A549 (cell line): ENCODE measurements around the gene GOPC. TPM values are rescaled to one million over a fixed set of nuclear protein-coding genes. Genes with fewer than 3 reads are reported as not detected.

Source experiments
- ATAC-seq, 2 experiments: fragments of 200-7000 bp in 1 of 2; fragments of >200 bp in 1 of 2; cut with Nextera tagmentation in 1 of 2; cut with Tn5 transposase in 1 of 2; 3 replicates each; pipeline versions ENCODE4 v1.8.0 to v1.9.1; 2018 to 2020; ENCODE audit warnings: mild to moderate bottlenecking in 1 of 2, moderate library complexity in 1 of 2
- CTCF ChIA-PET: fragments of 300-600 bp; sonication (Branson Sonifier 250); formaldehyde crosslinking; extraction: SDS; loops from one replicate; lab custom pipeline; 2021; ENCODE audit warnings: antibody characterized with exemption, inconsistent platforms; lab: Yijun Ruan, JAX
- POLR2A ChIA-PET: fragments of 350-600 bp; formaldehyde crosslinking; extraction: SDS; loops from one replicate; lab custom pipeline; 2021; ENCODE audit warnings: antibody characterized with exemption, inconsistent platforms; lab: Yijun Ruan, JAX
- DNase-seq, 2 experiments: peaks; one replicate each; pipeline versions ENCODE4 v3.0.0 to v3.0.0-alpha.2; 2011 to 2016; ENCODE audit warnings: low read depth in 1 of 2, low spot score in 1 of 2
- FAIRE-seq: peaks from 2 replicates; lab custom pipeline; 2011; peaks lifted over from hg19 to GRCh38; lab: Jason Lieb, UNC
- H3K27ac ChIP-seq, 2 experiments: fragments of >200 bp; sonication (Bioruptor Twin); formaldehyde crosslinking; 3 replicates each; pipeline ENCODE4 v1.5.1; 2016 to 2017
- H3K4me1 ChIP-seq: fragments of >200 bp; sonication (Bioruptor Twin); formaldehyde crosslinking; 3 replicates; pipeline ENCODE4 v1.6.1; 2016
- H3K4me2 ChIP-seq: fragments of >200 bp; sonication (Bioruptor Twin); formaldehyde crosslinking; 3 replicates; pipeline ENCODE4 v1.6.1; 2016
- H3K4me3 ChIP-seq: fragments of >200 bp; sonication (Bioruptor Twin); formaldehyde crosslinking; 3 replicates; pipeline ENCODE4 v1.5.1; 2016
- H3K9me3 ChIP-seq: fragments of >200 bp; sonication (Bioruptor Twin); formaldehyde crosslinking; 3 replicates; pipeline ENCODE4 v1.6.1; 2016
- ESRRA ChIP-seq: fragments of 150-350 bp; IDR thresholded peaks from 2 replicates; pipeline ENCODE4 v1.6.1; 2014; ENCODE audit warnings: mild to moderate bottlenecking, low read length, borderline replicate concordance
- MAFK ChIP-seq: fragments of 450-650 bp; IDR thresholded peaks from 2 replicates; pipeline ENCODE4 v1.6.1; 2014; ENCODE audit not compliant: partially characterized antibody
- MYC ChIP-seq: IDR thresholded peaks from 2 replicates; pipeline ENCODE4 v1.6.1; 2012; ENCODE audit warnings: mild to moderate bottlenecking, inconsistent platforms, low read length, improper control_type of control experiment, borderline replicate concordance
- NFE2L2 ChIP-seq: fragments of 150-350 bp; conservative IDR thresholded peaks from 2 replicates; pipeline ENCODE4 v1.6.1; 2014; ENCODE audit warnings: low read length
- NR3C1 ChIP-seq: fragments of >200 bp; sonication (Bioruptor Twin); formaldehyde crosslinking; IDR thresholded peaks from 3 replicates; pipeline ENCODE4 v1.6.1; 2017
- POLR2A ChIP-seq: IDR thresholded peaks from 2 replicates; pipeline ENCODE4 v1.6.1; 2012; ENCODE audit warnings: mild to moderate bottlenecking, low read length
- RAD21 ChIP-seq, 2 experiments: fragments of >200 bp in 1 of 2; sonication (Bioruptor Twin) in 1 of 2; formaldehyde crosslinking in 1 of 2; IDR thresholded peaks in 1 of 2; conservative IDR thresholded peaks in 1 of 2; 2 replicates in 1 of 2; 3 replicates in 1 of 2; pipeline ENCODE4 v1.6.1; 2012 to 2018; ENCODE audit warnings: inconsistent platforms in 1 of 2
- RARB ChIP-seq: fragments of 250-450 bp; sonication (Bioruptor Pico); IDR thresholded peaks from 2 replicates; pipeline ENCODE4 v1.8.0; 2021; ENCODE audit warnings: mild to moderate bottlenecking, moderate library complexity
- SMC3 ChIP-seq: fragments of >200 bp; sonication (Bioruptor Twin); formaldehyde crosslinking; IDR thresholded peaks from 3 replicates; pipeline ENCODE4 v1.6.1; 2018; ENCODE audit warnings: inconsistent platforms
- ZSCAN20 ChIP-seq: fragments of 250-450 bp; sonication (Bioruptor Pico); IDR thresholded peaks from 2 replicates; pipeline ENCODE4 v1.8.0; 2022; ENCODE audit warnings: mild to moderate bottlenecking, moderate library complexity
- WGBS: methylation state at CpG from one replicate; pipeline ENCODE4 v1.1.6; 2017; ENCODE audit errors: missing lambda C conversion rate; 5-methylcytosine and 5-hydroxymethylcytosine counted together
- polyA plus RNA-seq, 4 experiments: library from polyadenylated mRNA; depleted of rRNA in 3 of 4; stranded (reverse); fragments of >200 nt; fragmentation: RNase III in 1 of 4; extraction: RNeasy Plus Mini Kit Qiagen cat#74134 plus additional on column Dnase treatment in 1 of 4; gene quantifications; 2 replicates in 3 of 4; 3 replicates in 1 of 4; pipeline ENCODE4 v1.2.3, GENCODE V29; 2011 to 2017
- TF ChIP-seq, protein P1 (sequence below): fragments of >200 bp; sonication (Bioruptor Twin); formaldehyde crosslinking; IDR thresholded peaks from 3 replicates; pipeline ENCODE4 v1.5.1; 2016
- TF ChIP-seq, protein P2 (sequence below): IDR thresholded peaks from 2 replicates; pipeline ENCODE4 v1.6.1; 2012
- TF ChIP-seq, protein P3 (sequence below): fragments of 250-450 bp; sonication (Bioruptor Pico); IDR thresholded peaks from 2 replicates; pipeline ENCODE4 v1.5.0; 2020; ENCODE audit warnings: low read depth, mild to moderate bottlenecking, moderate library complexity
- TF ChIP-seq, protein P4 (sequence below): fragments of 250-450 bp; sonication (Bioruptor Pico); IDR thresholded peaks from 2 replicates; pipeline ENCODE4 v1.5.0; 2021; ENCODE audit warnings: mild to moderate bottlenecking, moderate library complexity, borderline replicate concordance

Gene GOPC
- polyA plus RNA-seq, 2 of the 4 experiments (the other 2 are of a cell fraction): 33.0 to 38.9 TPM

DNA sequence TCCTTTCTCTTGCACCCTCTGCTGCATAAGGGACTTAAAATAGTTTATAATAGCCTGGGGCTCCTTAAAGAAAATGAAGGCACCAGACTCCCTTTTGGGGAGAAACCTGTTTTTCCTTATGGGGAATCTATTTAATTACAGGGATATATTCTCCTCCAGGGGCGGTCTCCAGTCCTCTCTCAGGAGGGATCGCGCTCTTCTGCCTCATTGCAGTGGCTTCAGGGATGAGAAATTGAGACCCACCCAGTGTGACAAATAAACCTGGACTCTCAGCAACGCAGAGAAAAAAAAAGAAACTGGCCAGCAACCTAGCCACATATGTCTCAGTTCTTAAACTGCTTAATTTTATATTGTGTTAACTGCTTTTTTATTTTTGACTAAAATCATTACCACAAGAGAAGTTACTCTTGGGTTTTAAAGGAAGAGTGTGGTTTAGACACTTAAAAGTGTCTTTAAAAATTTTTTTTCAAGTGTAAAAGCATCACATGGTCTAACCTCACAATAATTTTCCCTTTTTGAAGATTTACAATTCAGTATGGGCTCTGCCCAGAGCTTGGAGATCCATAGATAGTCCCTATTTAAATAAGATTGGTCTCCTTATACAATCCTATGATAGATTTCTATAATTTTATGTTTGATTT, 11.7 kb upstream of the GOPC start:
- Histone ChIP-seq H3K9me3 (no peaks in the 10 kb centered on the region), H3K4me3 (no peak overlapping the region), H3K4me1 (no peaks in the 10 kb centered on the region), H3K27ac (no peak overlapping the region), H3K4me2 (no peak overlapping the region)
- WGBS: 74% methylated on average over 4 of the region's 4 CpGs
- FAIRE-seq (no peak), DNase-seq (no peak), ATAC-seq (no peak)
- TF ChIP-seq ESRRA (no peak), RARB (CRISPR knock-in tag) (no peak)
- ChIA-PET POLR2A (interaction anchor here (0.7 kb wide), 1 partner anchor 277 kb away, joined by 5 read pairs; no protein-coding TSS in a partner anchor), CTCF (interaction anchor here (1.1 kb wide), 1 partner anchor 9 kb away, joined by 6 read pairs; no protein-coding TSS in a partner anchor)

DNA sequence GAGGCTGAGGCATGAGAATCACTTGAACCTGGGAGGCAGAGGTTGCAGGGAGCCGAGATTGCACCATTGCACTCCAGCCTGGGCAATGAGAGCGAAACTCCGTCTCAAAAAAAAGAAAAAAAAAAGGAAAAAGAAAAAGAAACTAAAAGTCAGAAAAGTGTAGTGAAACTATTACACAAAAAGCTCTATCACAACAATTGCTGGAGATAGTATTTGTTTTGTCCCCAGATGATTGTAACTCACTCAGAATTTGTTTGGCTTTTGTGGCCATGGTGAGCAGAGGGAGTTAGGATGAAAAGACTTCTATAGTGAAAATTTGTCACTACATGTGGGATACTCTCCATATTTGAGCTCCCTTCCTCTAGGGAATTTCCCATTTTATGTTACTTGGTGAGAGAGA, 5.2 kb upstream of the GOPC start:
- H3K4me1 ChIP-seq: peaks cover 12% of the 10 kb centered on the region; the same call in 2 of the 3 replicates

DNA sequence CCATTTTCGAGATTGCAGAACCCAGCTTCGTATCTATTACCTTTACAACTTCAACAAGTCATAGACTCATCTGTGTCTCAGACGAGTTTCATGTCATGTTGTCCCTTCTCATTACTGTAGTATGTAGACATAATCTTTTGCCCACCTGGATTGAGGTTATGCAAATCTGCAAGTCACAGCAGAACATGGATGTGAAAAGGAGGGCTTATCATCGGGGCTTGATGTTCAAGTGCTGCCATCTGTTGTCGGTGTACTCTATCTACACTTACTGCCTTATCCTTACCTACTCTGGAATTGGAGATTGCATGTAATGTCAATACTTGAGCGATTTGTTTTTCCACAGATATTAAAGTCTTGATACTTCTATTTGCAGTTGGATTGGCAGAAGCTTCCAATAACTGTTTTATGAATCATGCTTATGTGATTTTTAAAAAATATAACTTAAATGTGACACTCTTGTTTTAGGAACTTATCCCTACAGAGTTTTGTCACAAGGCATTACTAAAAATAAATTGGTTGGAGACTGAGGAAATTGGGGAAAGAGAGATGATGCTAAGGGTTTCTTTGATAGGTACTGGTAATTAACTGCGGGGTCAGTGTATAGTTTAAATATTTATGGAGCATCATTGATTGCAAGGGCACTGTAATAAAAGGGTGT, 3.0 kb upstream of the GOPC start:
- peak; percentile 84 to 88 for TF ChIP-seq RAD21 (conservative IDR thresholded peaks at IDR 0.05 in 1 of 2, IDR thresholded peaks at IDR 0.05 in 1 of 2)
- 0 out of 2 replicates have a peak, but pooled peaks have one; percentile 10 for TF ChIP-seq NFE2L2
- TF ChIP-seq, protein P1, sequence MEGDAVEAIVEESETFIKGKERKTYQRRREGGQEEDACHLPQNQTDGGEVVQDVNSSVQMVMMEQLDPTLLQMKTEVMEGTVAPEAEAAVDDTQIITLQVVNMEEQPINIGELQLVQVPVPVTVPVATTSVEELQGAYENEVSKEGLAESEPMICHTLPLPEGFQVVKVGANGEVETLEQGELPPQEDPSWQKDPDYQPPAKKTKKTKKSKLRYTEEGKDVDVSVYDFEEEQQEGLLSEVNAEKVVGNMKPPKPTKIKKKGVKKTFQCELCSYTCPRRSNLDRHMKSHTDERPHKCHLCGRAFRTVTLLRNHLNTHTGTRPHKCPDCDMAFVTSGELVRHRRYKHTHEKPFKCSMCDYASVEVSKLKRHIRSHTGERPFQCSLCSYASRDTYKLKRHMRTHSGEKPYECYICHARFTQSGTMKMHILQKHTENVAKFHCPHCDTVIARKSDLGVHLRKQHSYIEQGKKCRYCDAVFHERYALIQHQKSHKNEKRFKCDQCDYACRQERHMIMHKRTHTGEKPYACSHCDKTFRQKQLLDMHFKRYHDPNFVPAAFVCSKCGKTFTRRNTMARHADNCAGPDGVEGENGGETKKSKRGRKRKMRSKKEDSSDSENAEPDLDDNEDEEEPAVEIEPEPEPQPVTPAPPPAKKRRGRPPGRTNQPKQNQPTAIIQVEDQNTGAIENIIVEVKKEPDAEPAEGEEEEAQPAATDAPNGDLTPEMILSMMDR: peak; percentile 80
- TF ChIP-seq MAFK: peak; percentile 68
- TF ChIP-seq ZSCAN20 (CRISPR knock-in tag): no peak
- no peak for TF ChIP-seq NR3C1
- TF ChIP-seq SMC3: peak; percentile 85
- TF ChIP-seq, all 56 proteins: peak for 5
- DNase-seq (peak; percentile 62 to 83), FAIRE-seq (no peak), ATAC-seq (peak; percentile 44 to 54; a peak in 3 of 6 replicates)
- CTCF ChIA-PET: interaction anchor here (0.6 to 4.3 kb wide), 32 partner anchors 8 to 341 kb away, joined by 3 to 41 read pairs (median 4); no protein-coding TSS in a partner anchor
- H3K27ac ChIP-seq: peak overlapping the region in 1 of 2 experiments; percentile 71; a peak in 2 of 6 replicates
- no peak overlapping the region for H3K4me3 ChIP-seq
- H3K9me3 ChIP-seq: no peaks in the 10 kb centered on the region
- POLR2A ChIA-PET: interaction anchor here (1.7 kb wide), 1 partner anchor 156 kb away, joined by 6 read pairs; no protein-coding TSS in a partner anchor
- no peak overlapping the region for H3K4me2 ChIP-seq
- 26% methylated on average over 7 of the region's 7 CpGs for WGBS
- peaks cover 12% of the 10 kb centered on the region; the same call in 2 of the 3 replicates for H3K4me1 ChIP-seq

More for the DNA sequence above, 5.2 kb upstream of the GOPC start:
- Histone ChIP-seq H3K4me2 (no peak overlapping the region), H3K9me3 (no peaks in the 10 kb centered on the region), H3K4me3 (no peak overlapping the region), H3K27ac (no peak overlapping the region)
- POLR2A ChIA-PET: no interaction called here
- FAIRE-seq (no peak), DNase-seq (no peak), ATAC-seq (no peak)
- TF ChIP-seq RAD21 (conservative IDR thresholded peaks at IDR 0.05 in 1 of 2, IDR thresholded peaks at IDR 0.05 in 1 of 2) (no peak), POLR2A (no peak), MYC (no peak)
- TF ChIP-seq, protein P2, sequence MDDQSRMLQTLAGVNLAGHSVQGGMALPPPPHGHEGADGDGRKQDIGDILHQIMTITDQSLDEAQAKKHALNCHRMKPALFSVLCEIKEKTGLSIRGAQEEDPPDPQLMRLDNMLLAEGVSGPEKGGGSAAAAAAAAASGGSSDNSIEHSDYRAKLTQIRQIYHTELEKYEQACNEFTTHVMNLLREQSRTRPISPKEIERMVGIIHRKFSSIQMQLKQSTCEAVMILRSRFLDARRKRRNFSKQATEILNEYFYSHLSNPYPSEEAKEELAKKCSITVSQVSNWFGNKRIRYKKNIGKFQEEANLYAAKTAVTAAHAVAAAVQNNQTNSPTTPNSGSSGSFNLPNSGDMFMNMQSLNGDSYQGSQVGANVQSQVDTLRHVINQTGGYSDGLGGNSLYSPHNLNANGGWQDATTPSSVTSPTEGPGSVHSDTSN: no peak
- TF ChIP-seq, protein P3, sequence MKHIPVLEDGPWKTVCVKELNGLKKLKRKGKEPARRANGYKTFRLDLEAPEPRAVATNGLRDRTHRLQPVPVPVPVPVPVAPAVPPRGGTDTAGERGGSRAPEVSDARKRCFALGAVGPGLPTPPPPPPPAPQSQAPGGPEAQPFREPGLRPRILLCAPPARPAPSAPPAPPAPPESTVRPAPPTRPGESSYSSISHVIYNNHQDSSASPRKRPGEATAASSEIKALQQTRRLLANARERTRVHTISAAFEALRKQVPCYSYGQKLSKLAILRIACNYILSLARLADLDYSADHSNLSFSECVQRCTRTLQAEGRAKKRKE (CRISPR knock-in tag): no peak
- TF ChIP-seq, protein P4, sequence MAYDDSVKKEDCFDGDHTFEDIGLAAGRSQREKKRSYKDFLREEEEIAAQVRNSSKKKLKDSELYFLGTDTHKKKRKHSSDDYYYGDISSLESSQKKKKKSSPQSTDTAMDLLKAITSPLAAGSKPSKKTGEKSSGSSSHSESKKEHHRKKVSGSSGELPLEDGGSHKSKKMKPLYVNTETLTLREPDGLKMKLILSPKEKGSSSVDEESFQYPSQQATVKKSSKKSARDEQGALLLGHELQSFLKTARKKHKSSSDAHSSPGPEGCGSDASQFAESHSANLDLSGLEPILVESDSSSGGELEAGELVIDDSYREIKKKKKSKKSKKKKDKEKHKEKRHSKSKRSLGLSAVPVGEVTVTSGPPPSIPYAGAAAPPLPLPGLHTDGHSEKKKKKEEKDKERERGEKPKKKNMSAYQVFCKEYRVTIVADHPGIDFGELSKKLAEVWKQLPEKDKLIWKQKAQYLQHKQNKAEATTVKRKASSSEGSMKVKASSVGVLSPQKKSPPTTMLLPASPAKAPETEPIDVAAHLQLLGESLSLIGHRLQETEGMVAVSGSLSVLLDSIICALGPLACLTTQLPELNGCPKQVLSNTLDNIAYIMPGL (CRISPR knock-in tag): no peak
- WGBS: 60% methylated on average over 3 of the region's 3 CpGs
- CTCF ChIA-PET: interaction anchor here (0.8 to 4.3 kb wide), 3 partner anchors 22 to 165 kb away, joined by 3 to 41 read pairs (median 3); no protein-coding TSS in a partner anchor
